ENCODE data around the gene TBC1D17. TPM values are rescaled to one million over a fixed set of nuclear protein-coding genes. Genes with fewer than 3 reads are reported as not detected.

TBC1D17 gene
- total RNA-seq, 1 donor from 2014 or later, result 47.7 TPM

DNA sequence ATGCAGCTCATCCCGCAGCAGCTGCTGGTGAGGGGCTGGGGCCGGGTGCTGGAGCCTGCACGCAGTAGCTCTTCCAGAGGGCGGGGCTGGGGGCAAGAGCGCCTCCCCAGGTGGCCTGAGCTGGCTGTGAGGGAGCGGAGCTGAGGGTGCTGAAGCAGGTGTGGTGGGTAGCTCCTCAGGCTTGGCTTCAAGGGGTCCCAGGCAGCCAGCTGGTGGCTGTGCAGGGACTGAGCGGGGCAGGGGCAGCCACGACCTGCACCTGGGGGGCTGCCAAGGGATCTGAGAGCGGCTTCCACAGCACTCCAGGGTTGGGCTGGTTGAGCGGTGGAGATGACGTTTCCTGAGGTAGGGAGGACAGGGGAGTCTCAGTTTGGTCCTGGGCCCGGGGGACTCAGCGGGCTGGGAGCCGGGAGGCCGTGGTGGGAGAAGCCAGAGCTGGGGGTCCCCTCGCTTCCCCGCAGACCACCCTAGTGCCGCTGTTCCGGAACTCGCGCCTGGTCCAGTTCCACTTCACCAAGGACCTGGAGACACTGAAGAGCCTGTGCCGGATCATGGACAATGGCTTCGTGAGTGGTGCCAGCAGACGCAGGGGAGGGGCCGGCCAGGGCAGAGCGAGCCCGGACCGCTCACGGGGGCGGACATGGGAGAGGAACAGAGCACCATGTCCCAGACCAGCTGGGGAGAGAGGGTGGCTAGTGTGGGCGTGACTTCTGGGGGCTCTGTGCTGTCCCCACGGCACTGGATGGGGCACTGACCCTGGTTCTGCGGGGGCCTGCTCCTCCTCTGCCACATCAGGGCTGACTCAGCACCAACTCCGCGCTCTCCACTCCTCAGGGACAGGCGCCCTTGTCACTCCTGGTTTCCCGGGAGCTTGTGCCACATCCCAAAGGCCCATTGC lies 19.2 kb upstream of the TBC1D17 start:
- ATAC-seq, result no peak
- intact Hi-C loops (cut with micrococcal nuclease), result no loop called here
- DNase-seq, result no peak

DNA sequence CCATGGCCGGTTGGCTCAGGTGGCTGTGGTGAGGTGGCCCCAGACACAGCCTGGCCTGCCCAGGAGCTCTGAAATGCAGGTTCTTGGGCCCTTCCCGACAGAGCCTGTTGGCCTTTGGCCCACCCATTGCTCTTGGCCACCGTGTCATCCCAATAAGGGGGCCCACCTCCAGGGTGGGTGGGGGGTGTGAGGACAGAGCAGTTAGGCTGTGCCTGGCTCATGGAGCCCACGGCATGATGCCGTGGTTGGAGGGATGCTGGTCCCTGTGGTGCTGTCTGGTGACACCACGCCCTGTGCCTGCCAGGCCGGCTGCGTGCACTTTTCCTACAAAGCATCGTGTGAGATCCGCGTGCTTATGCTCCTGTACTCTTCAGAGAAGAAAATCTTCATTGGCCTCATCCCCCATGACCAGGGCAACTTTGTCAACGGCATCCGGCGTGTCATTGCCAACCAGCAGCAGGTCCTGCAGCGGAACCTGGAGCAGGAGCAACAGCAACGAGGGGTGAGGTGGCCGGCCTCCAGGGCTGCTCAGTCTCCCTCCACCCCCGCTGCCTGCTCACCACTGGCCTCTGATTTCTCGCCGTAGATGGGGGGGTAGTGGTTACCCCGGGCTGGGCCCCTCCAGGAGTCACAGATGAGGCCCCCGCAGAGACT lies 17.7 kb upstream of the TBC1D17 start:
- ATAC-seq (no peak), DNase-seq (no peak)
- intact Hi-C loops (cut with micrococcal nuclease), result no loop called here

DNA sequence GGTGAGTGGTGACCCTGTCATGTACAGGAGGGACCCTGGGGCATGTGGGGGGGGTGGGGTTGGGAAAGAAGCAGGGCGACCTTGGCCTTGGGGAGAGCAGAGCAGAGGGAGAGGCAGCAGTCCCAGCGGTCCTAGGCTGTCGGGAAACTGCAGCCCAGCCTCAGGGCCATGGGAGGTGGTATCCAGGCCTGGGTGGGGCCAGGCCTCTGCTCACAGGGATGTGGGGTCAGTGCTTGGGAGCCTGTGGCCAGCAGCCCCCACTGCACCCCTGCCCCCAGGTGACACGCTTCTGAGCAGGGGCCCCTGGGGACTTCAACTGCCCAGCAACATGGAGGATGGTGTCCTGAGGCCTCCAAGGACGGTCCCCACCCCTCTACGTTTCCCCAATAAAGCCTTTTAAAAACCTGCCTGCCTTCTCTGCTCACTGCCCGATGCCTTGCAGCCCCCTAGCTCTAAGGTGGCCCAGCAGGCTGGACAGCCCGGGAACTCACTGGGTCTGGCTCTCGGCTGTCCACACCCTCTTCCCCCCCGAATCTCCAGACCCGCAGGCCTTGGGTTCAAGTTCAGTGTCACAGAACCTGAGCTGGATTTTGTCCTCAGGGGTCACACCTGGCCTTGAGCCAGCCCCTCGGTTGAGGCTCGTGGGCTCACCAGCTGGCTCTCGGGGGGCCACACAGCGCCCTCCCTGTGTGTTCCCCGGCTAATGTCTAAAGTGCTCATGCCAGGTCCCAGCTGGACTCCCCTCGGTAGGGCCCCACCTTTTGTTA lies 17.0 kb upstream of the TBC1D17 start:
- intact Hi-C loops (cut with micrococcal nuclease), result no loop called here
- ATAC-seq (no peak), DNase-seq (no peak)

GRCh38 chr19:49861107-49861506 lies 16.4 kb upstream of the TBC1D17 start:
- peak; percentile 8 for ATAC-seq
- intact Hi-C loops (cut with micrococcal nuclease), result no loop called here
- DNase-seq, result peak; percentile 67

GRCh38 chr19:49861541-49862378 lies 15.7 kb upstream of the TBC1D17 start:
- ATAC-seq, result no peak

DNA sequence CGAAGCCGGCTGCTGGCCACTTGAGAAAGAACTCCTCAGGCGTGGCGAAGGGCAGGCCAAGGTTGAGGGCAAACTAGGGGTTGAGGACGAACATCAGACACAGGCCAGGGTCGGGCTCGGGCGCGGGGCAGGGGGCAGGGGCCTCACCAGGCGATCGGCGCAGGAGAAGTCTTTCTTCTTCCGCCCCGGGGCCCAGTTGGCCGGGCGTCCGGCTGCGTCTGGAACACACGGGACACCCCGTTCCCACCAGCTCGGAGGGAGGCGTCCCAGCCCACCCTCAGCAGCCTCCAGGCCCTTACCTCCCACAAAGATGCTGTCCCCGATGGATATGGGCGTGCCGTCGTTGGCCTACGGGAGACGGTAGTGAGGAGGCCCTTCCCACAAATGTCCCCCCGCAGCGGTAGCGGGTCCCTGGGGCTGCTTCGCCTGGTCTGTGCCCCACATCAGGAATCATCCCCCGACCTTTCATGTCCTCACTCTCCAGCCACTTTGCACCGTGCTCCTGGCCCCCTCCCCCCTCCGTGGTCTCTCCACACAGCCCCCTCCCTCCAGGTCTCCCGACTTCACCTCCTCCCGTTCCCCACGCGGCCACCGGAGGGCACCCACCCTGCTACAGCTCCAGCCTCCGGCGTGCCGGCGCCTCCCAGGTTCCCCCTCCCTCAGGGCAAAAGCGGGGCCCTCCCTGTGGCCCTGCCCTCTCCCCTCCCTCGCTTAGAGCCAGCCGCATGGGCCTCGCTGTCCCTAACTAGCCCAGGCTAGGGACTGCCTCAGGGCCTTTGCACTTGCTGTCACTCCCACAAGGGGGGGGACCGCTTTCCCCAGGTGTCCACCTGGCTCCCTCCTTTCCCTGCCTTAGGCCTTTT lies 14.9 kb upstream of the TBC1D17 start:
- peak; percentile 47 for DNase-seq
- intact Hi-C loops (cut with micrococcal nuclease), result no loop called here
- ATAC-seq, result no peak

More at GRCh38 chr19:49861541-49862378, 15.7 kb upstream of the TBC1D17 start:
- intact Hi-C loops (cut with micrococcal nuclease), result no loop called here
- peak; percentile 39 for DNase-seq

DNA sequence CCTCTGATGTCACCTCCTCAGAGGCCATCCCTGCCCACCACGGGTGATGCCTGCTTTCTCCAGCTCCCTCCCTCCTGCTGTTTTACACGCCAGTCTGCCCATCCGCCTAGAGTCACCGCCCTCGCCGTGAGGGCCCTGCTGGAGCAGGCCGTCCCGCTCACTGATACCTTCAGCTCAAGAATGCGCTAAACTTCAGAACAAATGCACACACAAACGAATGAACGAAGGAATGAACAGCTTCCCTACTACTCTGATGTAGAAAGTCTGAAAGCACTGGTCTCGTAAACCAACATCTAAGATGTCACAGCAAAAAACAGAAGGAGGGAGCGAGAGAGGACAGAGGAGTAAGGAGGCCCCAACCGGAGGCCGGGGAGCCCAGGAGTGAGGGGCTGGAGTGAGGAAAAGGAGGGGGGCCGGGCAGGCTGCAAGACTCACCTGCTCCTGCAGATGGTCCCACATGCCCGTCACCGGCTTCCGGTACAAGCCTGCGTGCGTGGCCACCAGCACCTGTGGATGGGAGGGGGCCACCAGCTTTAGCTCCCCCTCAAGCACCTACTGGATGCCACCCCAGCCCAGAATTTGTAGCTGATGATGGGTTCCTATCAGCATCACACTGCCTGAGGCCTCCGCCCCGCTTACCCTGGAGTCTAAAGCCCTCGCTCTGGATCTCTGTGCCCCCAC lies 14.1 kb upstream of the TBC1D17 start:
- intact Hi-C loops (cut with micrococcal nuclease), result no loop called here
- no peak for DNase-seq
- ATAC-seq, result no peak

DNA sequence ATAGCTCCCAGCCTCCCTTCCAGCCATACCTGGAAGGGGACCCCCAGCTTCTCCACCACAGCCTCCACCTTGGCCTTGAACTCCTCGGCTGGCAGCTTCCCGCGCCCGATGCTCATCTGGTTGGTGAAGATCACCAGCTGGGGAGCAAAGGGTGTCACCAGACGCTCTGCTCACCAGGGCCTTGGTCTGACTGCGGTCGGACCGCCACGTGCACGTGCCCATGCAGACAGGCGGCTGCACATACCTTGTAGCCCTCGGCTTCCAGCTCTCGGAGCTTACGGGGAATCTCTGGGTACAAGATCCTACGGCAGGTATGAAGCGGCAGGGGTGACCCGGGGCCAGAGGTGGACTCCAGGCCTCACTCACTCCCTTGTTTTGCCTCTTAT lies 13.6 kb upstream of the TBC1D17 start:
- intact Hi-C loops (cut with micrococcal nuclease), result no loop called here
- ATAC-seq (no peak), DNase-seq (no peak)

- no peak for ATAC-seq
- intact Hi-C loops (cut with micrococcal nuclease), result no loop called here
- DNase-seq, result no peak
Measured at GRCh38 chr19:49864890-49865289, 12.6 kb upstream of the TBC1D17 start.

GRCh38 chr19:49866933-49867782 lies 10.3 kb upstream of the TBC1D17 start, which contains the start of gene PNKP:
TSS of gene PNKP (minus strand) at chr19:49867576. CDS start at chr19:49867204, 372 bp downstream.
- ATAC-seq (peak; percentile 66), DNase-seq (peak; percentile 94)
- intact Hi-C loops (cut with micrococcal nuclease), result no loop called here

DNA sequence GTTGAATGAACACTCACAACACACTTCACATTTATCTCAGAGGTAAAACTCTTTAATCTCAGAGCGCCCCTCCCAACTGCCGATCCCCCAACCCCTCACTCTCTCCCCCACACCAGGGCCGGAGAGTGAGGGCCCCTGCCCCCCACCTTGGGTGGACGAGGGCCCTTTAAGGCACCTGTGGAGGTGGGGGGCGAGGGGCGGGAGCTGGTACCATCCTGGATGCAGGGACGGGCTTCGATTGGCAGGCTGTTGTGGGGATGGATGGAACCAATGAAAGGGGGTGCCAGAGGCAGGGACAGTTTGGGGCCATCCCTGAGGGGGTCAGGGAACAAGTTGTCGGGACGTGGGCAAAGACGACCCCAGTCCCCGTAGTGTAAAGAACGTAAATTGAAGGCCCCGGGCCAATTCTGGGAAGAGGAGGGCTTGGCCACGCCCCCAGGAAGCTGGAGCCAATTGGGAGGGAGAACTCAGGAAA lies 8.5 kb upstream of the TBC1D17 start:
- ATAC-seq (peak; percentile 22), DNase-seq (no peak)
- intact Hi-C loops (cut with micrococcal nuclease), result no loop called here

- intact Hi-C loops (cut with micrococcal nuclease), result no loop called here
- peak; percentile 96 for DNase-seq
- ATAC-seq, result peak; percentile 75
Measured at GRCh38 chr19:49869484-49870308, 7.8 kb upstream of the TBC1D17 start.

DNA sequence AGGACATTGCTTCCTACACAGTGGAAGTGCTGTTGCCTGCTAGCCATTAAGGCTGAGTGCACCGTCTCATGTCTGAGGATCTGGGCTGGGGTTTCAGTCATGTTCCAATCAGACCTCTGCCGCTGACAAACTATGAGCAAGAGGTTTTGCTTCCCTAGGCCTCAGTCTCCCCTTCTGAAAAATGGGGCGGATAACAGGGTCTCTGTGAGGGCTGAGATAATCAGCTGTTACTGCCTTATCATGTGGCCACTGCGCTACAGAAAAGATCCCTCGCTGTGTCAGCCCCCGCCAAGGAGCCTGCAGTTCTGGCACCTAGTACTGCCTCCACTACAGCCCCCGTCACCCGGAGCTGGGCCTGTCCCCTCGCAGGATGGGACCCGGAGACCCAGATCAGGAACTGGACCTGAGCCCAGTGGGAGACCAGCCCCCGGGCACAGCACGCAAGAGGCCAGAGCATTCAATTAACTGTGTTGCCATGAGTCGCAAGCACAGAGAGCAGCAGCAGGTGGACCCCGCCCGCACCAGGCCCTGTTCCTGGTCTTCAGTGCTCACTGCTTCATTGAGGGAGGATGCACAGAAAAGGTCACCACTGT lies 7.1 kb upstream of the TBC1D17 start:
- intact Hi-C loops (cut with micrococcal nuclease), result no loop called here
- ATAC-seq, result no peak
- no peak for DNase-seq

DNA sequence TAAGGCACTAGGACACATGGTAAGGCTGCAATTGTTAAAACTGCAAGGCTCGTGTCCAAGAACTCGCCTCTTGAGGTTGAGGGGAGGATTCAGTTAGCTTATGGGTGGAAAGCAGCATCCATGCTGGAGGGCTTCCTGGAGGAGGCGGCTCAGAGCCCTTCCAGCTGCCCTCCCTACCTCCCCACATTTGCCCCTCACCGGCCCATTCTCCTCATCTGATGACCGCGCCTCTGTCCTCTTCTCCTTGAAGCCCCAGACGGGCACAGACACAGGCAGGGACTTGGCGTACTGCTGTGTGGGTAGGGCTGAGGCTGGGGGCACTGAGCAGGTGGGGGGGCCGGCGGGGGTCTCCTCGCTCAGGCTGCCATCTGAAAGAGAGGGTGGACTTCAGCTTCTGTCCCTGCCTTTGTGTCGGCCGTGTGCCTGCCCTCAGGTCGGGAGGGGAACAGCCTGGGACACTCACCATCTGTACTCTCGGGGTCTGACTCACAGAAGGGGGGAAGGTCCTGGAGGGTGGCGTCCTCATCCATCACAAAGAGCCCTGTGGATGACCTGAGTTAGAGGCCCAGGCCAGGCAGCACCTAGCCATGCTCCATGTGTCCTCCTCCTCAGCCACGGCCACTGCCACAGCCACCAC lies 6.0 kb upstream of the TBC1D17 start:
- DNase-seq (no peak), ATAC-seq (no peak)
- intact Hi-C loops (cut with micrococcal nuclease), result no loop called here

All from left ventricle myocardium superior (tissue), 1 donor.